Ovary (tissue), 9 donors: Measurements from ENCODE around the gene ABHD18. TPM values are rescaled to one million over a fixed set of nuclear protein-coding genes. Genes with fewer than 3 reads are reported as not detected.
A peak's percentile ranks its signal among the peaks of the same experiment; 100 is the strongest.

Source experiments
- DNase-seq, 5 donors: peaks; one replicate each; pipeline ENCODE4 v3.0.0-alpha.2; 2019 to 2020
- H3K27ac ChIP-seq, 2 donors: fragments of 200-600 bp; one replicate each; pipeline versions ENCODE4 v1.5.1 to v1.8.0; 2019 to 2022
- H3K27me3 ChIP-seq: fragments of 200-600 bp; one replicate; pipeline ENCODE4 v1.8.0; 2022
- H3K36me3 ChIP-seq: fragments of 200-600 bp; sonication (generic); one replicate; pipeline ENCODE4 v1.5.1; 2019
- H3K4me1 ChIP-seq: one replicate; pipeline ENCODE4 v1.8.1; 2013; ENCODE audit warnings: mild to moderate bottlenecking, moderate library complexity; ENCODE audit not compliant: insufficient read depth
- H3K4me3 ChIP-seq: fragments of 200-600 bp; sonication (generic); one replicate; pipeline ENCODE4 v1.5.1; 2017
- H3K9me3 ChIP-seq, 2 donors: fragments of 200-600 bp in 1 of 2; sonication (generic) in 1 of 2; one replicate each; pipeline versions ENCODE4 v1.5.1 to v1.8.1; 2013 to 2019; ENCODE audit warnings: mild to moderate bottlenecking in 1 of 2, moderate library complexity in 1 of 2
- EP300 ChIP-seq: sonication (generic); formaldehyde crosslinking; IDR thresholded peaks from one replicate; pipeline ENCODE4 v1.6.1; 2017; ENCODE audit warnings: antibody characterized with exemption
- POLR2A ChIP-seq: fragments of 450-650 bp; IDR thresholded peaks from one replicate; pipeline ENCODE4 v1.6.1; 2017; ENCODE audit warnings: antibody characterized with exemption, mild to moderate bottlenecking, moderate library complexity
- WGBS, 3 donors: extraction: QIAGEN DNeasy Blood & Tissue Kit in 1 of 3; methylation state at CpG; one replicate each; pipeline versions ENCODE4 v1.1.5 to v1.1.7; 2013 to 2017; 5-methylcytosine and 5-hydroxymethylcytosine counted together
- intact Hi-C, 4 donors: fragments of 100-400 bp; cut with DNase I; formaldehyde crosslinking; loops; one replicate each; pipeline versions ENCODE4 v1.11.0 to v1.15.1; 2022 to 2023
- polyA plus RNA-seq, 2 donors: library from polyadenylated mRNA; stranded (reverse); fragments of 200-250 nt in 1 of 2; fragments of 350-450 nt in 1 of 2; fragmentation: Illumina TruSeq in 1 of 2; extraction: RNeasy Lipid Tissue Mini Kit (QIAGEN cat#74804) in 1 of 2; gene quantifications; one replicate each; pipeline ENCODE4 v1.2.3, GENCODE V29; 2013 to 2014
- total RNA-seq, 7 donors: library from RNA; depleted of rRNA in 2 of 7; stranded (reverse); fragments of >200 nt in 2 of 7; fragmentation: NEBNext Ultra II Directional in 3 of 7; extraction: Animal tissue kit (Norgen Biotek cat#: 25700) in 3 of 7; gene quantifications; one replicate each; pipeline versions ENCODE4 v1.1.0 to v1.2.4, GENCODE V29; 2016 to 2023
- TF ChIP-seq, protein P1 (sequence below), 3 donors: fragments of 450-650 bp in 2 of 3; fragments of 200-600 bp in 1 of 3; IDR thresholded peaks; one replicate each; pipeline versions ENCODE4 v1.5.1 to v1.8.0; 2016 to 2022; ENCODE audit warnings: antibody characterized with exemption in 3 of 3, mild to moderate bottlenecking in 1 of 3
- donor health status: DM: no; HTN: no; CAD: no; lungs with moderate emphysema.
- donor health status: DM: no; HTN: no; CAD: no.
- donor health status: Bipolar disorder and iron deficiency.
- donor health status: DM: yes; HTN: yes; CAD: no.
- donor health status: DM: no; HTN: no; CAD: no.
- donor health status: DM: yes; HTN: yes; CAD: no.

The ABHD18 gene
- total and polyA plus RNA-seq, 9 donors: 3.5 to 11.3 (median 9.1) TPM

DNA sequence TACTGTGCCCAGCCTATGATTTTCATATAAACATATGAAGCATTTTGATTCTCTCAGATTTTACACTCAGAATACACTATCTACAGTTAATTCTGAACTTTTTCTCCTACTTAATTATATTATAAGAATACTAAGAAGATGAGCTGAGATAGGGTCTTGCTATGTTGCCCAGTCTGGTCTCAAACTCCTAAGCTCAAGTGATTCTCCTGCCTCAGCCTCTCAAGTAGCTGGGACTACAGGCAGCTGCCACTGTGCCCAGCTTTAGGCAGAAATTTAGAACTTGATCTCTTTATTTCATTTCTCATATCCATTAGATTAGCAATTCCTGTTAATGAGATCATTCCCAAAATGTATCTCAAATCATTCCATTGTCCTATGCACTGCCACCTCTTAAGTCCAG, 91.2 kb downstream of the ABHD18 start:
- Histone ChIP-seq H3K27me3 (no peaks in the 10 kb centered on the region), H3K4me3 (no peak overlapping the region), H3K36me3 (no peaks in the 10 kb centered on the region), H3K9me3 (no peaks in the 10 kb centered on the region), H3K27ac (no peak overlapping the region), H3K4me1 (no peaks in the 10 kb centered on the region)
- no peak for TF ChIP-seq EP300
- no peak for TF ChIP-seq POLR2A
- TF ChIP-seq, protein P1, sequence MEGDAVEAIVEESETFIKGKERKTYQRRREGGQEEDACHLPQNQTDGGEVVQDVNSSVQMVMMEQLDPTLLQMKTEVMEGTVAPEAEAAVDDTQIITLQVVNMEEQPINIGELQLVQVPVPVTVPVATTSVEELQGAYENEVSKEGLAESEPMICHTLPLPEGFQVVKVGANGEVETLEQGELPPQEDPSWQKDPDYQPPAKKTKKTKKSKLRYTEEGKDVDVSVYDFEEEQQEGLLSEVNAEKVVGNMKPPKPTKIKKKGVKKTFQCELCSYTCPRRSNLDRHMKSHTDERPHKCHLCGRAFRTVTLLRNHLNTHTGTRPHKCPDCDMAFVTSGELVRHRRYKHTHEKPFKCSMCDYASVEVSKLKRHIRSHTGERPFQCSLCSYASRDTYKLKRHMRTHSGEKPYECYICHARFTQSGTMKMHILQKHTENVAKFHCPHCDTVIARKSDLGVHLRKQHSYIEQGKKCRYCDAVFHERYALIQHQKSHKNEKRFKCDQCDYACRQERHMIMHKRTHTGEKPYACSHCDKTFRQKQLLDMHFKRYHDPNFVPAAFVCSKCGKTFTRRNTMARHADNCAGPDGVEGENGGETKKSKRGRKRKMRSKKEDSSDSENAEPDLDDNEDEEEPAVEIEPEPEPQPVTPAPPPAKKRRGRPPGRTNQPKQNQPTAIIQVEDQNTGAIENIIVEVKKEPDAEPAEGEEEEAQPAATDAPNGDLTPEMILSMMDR (IDR thresholded peaks at IDR 0.05): no peak
- DNase-seq: no peak
- intact Hi-C loops: no loop called here

DNA sequence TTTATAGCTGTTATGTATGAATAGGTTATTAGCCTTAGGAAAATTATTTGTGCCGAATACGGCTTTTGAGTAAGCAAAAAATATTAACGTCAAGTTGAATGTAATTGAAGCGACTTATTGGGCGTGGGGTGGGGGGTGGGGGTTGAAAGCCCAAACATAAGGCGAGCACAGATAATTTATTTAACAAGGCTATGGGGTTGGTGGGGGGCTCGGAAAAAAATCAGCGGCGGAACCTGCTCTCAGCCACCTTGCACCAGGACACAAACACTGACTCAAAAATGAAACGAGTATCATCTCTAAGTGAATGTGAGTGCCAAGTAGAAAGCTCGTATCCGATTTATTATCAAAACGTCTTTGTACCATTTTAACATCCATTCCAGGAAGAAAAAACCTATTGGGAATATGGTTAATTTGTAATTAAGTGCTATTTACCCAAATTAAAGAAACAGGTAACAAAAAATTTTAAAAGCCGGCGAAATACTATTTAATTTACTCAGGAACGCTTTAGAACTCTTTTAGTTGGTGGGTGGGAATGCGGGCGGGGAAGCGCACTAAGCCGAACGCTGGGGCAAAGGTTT, 95.0 kb downstream of the ABHD18 start:
- H3K27me3 ChIP-seq: no peaks in the 10 kb centered on the region
- H3K36me3 ChIP-seq: no peaks in the 10 kb centered on the region
- H3K27ac ChIP-seq: peak overlapping the region; percentile 86 to 94
- 11 to 15% (median 13%) methylated on average over 21 of the region's 21 CpGs for WGBS, 3 donors
- H3K4me3 ChIP-seq: peak overlapping the region; percentile 77
- DNase-seq: no peak
- TF ChIP-seq POLR2A (no peak), EP300 (no peak)
- TF ChIP-seq, protein P1 (IDR thresholded peaks at IDR 0.05): no peak
- H3K9me3 ChIP-seq: no peaks in the 10 kb centered on the region
- intact Hi-C loops: loop anchor here in 2 of 4 donors (5.0 to 10.0 kb wide), 2 partner anchors 93 to 755 kb away; partner anchors contain the start of genes ABHD18 (in 1 of the 2) and MFSD8 (in 1 of the 2)
- H3K4me1 ChIP-seq: peaks cover 5% of the 10 kb centered on the region

GRCh38 chr4:128060699-128061565, 95.7 kb downstream of the ABHD18 start, which contains the start of gene LARP1B:
Gene LARP1B, plus strand, starts transcription at chr4:128061312. Its CDS starts 13,640 bp downstream, at chr4:128074952.
- Histone ChIP-seq H3K4me3 (peak within 1 kb of the TSS; percentile 77), H3K36me3 (no peaks in the 10 kb centered on the region), H3K4me1 (peaks cover 5% of the 10 kb centered on the region), H3K27me3 (no peaks in the 10 kb centered on the region), H3K9me3 (no peaks in the 10 kb centered on the region), H3K27ac (peak within 1 kb of the TSS; percentile 86 to 94)
- intact Hi-C loops: loop anchor here in 2 of 4 donors (5.0 to 10.0 kb wide), 2 partner anchors 94 to 754 kb away; partner anchors contain the start of genes ABHD18 (in 1 of the 2) and MFSD8 (in 1 of the 2)
- 0% methylated on average over 47 to 112 of the region's 112 CpGs for whole genome bisulfite sequencing, 3 donors
- peak; percentile 94 to 96 (median 95) for DNase-seq
- TF ChIP-seq, protein P1 (IDR thresholded peaks at IDR 0.05): peak in 2 of 3 donors; percentile 9 to 12
- TF ChIP-seq EP300: no peak
- TF ChIP-seq POLR2A: peak; percentile 89
